ENCODE data around the gene LHPP.

DNA sequence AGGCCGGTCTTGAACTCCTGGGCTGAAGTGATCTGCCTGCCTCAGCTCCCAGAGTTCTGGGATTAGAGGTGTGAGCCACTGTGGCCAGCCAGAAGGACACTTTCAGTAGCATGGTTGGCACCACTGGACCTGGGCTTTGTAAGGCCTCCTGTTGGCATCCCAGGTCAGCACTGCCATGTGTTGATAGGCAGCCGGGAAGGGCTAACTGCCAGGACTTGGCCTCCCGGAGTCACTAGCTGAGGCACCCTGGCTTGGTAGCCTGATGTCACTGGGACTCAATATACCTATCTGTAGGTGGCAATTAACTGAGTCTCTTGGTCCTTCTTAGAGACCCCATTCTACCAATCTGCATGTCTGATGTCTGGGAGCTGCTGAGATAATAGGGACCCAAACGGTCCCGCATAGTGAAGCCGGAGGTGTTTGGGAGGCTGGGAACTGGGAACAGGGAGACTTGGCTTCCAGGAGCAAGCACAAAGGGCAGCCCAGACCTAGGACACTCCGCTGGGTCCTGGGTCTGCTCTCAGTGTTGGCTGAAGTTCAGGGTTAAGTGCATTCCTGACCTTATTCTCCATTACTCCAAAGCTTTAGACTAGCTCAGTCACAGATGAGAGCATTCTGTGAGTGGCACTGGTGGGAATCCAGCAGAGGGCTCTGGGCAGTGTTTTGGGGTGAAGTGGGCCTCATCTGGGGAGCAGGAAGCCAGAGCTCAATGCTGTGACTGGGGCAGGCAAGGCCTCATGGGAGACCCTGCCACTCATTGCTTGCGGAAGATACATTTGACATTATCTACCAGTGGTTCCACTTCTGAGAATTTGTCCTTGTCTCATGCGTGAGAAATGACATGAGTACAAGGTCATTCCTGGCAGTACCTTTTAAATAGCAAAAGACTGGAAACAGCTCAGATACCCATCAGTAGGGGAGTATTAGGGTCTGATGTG lies 2.7 kb downstream of the LHPP start:
- TF ChIP-seq, protein P1, sequence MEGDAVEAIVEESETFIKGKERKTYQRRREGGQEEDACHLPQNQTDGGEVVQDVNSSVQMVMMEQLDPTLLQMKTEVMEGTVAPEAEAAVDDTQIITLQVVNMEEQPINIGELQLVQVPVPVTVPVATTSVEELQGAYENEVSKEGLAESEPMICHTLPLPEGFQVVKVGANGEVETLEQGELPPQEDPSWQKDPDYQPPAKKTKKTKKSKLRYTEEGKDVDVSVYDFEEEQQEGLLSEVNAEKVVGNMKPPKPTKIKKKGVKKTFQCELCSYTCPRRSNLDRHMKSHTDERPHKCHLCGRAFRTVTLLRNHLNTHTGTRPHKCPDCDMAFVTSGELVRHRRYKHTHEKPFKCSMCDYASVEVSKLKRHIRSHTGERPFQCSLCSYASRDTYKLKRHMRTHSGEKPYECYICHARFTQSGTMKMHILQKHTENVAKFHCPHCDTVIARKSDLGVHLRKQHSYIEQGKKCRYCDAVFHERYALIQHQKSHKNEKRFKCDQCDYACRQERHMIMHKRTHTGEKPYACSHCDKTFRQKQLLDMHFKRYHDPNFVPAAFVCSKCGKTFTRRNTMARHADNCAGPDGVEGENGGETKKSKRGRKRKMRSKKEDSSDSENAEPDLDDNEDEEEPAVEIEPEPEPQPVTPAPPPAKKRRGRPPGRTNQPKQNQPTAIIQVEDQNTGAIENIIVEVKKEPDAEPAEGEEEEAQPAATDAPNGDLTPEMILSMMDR (IDR thresholded peaks at IDR 0.05), result no peak
- TF ChIP-seq POLR2A (IDR thresholded peaks at IDR 0.05), result no peak

Measured in transverse colon (tissue), 3 donors.